ENCODE measurements around the gene C1orf232. TPM values are rescaled to one million over a fixed set of nuclear protein-coding genes. Genes with fewer than 3 reads are reported as not detected.

Gene C1orf232
- total RNA-seq, 1 experiment from 2014 or later: not detected

- ChIA-PET POLR2A (interaction anchor here (1.5 kb wide), 1 partner anchor 9 kb away, joined by 4 read pairs; the partner anchor contains the start of gene ZNF593), RAD21 (ENCODE audit: low non-redundant PET in 1 of 2, low total read pairs in 2 of 2, uncharacterized antibody in 2 of 2, unreplicated experiment in 2 of 2) (interaction anchor here in 1 of 2 experiments (0.5 kb wide), 1 partner anchor 1487 kb away, joined by 3 read pairs; no protein-coding TSS in a partner anchor), CTCF (interaction anchor here (0.8 kb wide), 1 partner anchor 9 kb away, joined by 3 read pairs; the partner anchor contains the start of gene ZNF593)
- Histone ChIP-seq H3K4me2 (ENCODE audit: low read length) (peak overlapping the region; percentile 94), H3K27me3 (ENCODE audit: insufficient read depth, low read length) (no peaks in the 10 kb centered on the region), H2AFZ (ENCODE audit: low read depth, low read length, poor library complexity, severe bottlenecking) (no peak overlapping the region), H3K27ac (ENCODE audit: low read depth, low read length) (no peak overlapping the region), H4K20me1 (ENCODE audit: insufficient read depth) (no peaks in the 10 kb centered on the region), H3K9ac (ENCODE audit: low read length) (no peak overlapping the region), H3K9me2 (ENCODE audit: insufficient read depth) (no peaks in the 10 kb centered on the region), H3K4me1 (ENCODE audit: control insufficient read depth in 1 of 2, insufficient read depth in 2 of 2, low read length in 2 of 2) (peaks cover 20 to 58% of the 10 kb centered on the region in 2 experiments), H3K79me2 (ENCODE audit: insufficient read depth, low read length) (no peaks in the 10 kb centered on the region), H3K4me3 (replicated peaks in 1 of 2; ENCODE audit: low read depth in 1 of 2, low read length in 2 of 2) (no peak overlapping the region), H3K9me3 (ENCODE audit: control insufficient read depth in 1 of 2, insufficient read depth in 1 of 2, low read depth in 1 of 2, low read length in 2 of 2) (no peaks in the 10 kb centered on the region), H3K36me3 (ENCODE audit: control insufficient read depth in 1 of 2, insufficient read depth in 2 of 2, low read length in 2 of 2) (no peaks in the 10 kb centered on the region)
- intact Hi-C loops (cut with micrococcal nuclease): no loop called here
- TF ChIP-seq YY1 (IDR thresholded peaks at IDR 0.05; ENCODE audit: extremely low read depth, insufficient replicate concordance, low read depth, low read length) (no peak), ZFX (IDR thresholded peaks at IDR 0.05) (no peak), RAD21 (IDR thresholded peaks at IDR 0.05; ENCODE audit: low read depth) (no peak), SP1 (IDR thresholded peaks at IDR 0.05; ENCODE audit: low read depth) (no peak), EZH2 (IDR thresholded peaks at IDR 0.05) (no peak), FOSL1 (IDR thresholded peaks at IDR 0.05; ENCODE audit: low read depth) (no peak), SIN3A (IDR thresholded peaks at IDR 0.05; ENCODE audit: low read depth) (no peak), ZNF274 (IDR thresholded peaks at IDR 0.05; ENCODE audit: low read depth, low read length) (no peak), CEBPB (IDR thresholded peaks at IDR 0.05; ENCODE audit: low read depth) (no peak), JUND (IDR thresholded peaks at IDR 0.05) (no peak), ELF1 (IDR thresholded peaks at IDR 0.05; ENCODE audit: borderline replicate concordance, low read depth) (no peak), CTCF (IDR thresholded peaks at IDR 0.05 in 2 of 3, conservative IDR thresholded peaks at IDR 0.05 in 1 of 3; ENCODE audit: borderline replicate concordance in 1 of 3, insufficient read depth in 1 of 3, low read depth in 2 of 3, low read length in 2 of 3) (no peak), POLR2AphosphoS5 (IDR thresholded peaks at IDR 0.05; ENCODE audit: low read depth, low read length) (no peak), SRF (IDR thresholded peaks at IDR 0.05; ENCODE audit: low read depth) (no peak)
- TF ChIP-seq, protein P1, sequence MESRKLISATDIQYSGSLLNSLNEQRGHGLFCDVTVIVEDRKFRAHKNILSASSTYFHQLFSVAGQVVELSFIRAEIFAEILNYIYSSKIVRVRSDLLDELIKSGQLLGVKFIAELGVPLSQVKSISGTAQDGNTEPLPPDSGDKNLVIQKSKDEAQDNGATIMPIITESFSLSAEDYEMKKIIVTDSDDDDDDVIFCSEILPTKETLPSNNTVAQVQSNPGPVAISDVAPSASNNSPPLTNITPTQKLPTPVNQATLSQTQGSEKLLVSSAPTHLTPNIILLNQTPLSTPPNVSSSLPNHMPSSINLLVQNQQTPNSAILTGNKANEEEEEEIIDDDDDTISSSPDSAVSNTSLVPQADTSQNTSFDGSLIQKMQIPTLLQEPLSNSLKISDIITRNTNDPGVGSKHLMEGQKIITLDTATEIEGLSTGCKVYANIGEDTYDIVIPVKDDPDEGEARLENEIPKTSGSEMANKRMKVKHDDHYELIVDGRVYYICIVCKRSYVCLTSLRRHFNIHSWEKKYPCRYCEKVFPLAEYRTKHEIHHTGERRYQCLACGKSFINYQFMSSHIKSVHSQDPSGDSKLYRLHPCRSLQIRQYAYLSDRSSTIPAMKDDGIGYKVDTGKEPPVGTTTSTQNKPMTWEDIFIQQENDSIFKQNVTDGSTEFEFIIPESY (IDR thresholded peaks at IDR 0.05; ENCODE audit: extremely low read depth, insufficient replicate concordance, low read length): no peak
- TF ChIP-seq, protein P2, sequence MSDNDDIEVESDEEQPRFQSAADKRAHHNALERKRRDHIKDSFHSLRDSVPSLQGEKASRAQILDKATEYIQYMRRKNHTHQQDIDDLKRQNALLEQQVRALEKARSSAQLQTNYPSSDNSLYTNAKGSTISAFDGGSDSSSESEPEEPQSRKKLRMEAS (IDR thresholded peaks at IDR 0.05): no peak
- no peak for ATAC-seq
- DNase-seq (ENCODE audit: low read depth, low spot score): no peak
- no TSS peak for BruUV-seq (replicated peaks)
Measured at GRCh38 chr1:26160527-26161414, 8.0 kb downstream of the C1orf232 start.
